ENCODE data around the gene NSG1. TPM values are rescaled to one million over a fixed set of nuclear protein-coding genes. Genes with fewer than 3 reads are reported as not detected.

Gene NSG1
- total and polyA plus RNA-seq, 2 of the 13 experiments (the other 11 are each of a cell fraction or from before 2014, with no cell fraction given) = not detected

- TF ChIP-seq, protein P1, sequence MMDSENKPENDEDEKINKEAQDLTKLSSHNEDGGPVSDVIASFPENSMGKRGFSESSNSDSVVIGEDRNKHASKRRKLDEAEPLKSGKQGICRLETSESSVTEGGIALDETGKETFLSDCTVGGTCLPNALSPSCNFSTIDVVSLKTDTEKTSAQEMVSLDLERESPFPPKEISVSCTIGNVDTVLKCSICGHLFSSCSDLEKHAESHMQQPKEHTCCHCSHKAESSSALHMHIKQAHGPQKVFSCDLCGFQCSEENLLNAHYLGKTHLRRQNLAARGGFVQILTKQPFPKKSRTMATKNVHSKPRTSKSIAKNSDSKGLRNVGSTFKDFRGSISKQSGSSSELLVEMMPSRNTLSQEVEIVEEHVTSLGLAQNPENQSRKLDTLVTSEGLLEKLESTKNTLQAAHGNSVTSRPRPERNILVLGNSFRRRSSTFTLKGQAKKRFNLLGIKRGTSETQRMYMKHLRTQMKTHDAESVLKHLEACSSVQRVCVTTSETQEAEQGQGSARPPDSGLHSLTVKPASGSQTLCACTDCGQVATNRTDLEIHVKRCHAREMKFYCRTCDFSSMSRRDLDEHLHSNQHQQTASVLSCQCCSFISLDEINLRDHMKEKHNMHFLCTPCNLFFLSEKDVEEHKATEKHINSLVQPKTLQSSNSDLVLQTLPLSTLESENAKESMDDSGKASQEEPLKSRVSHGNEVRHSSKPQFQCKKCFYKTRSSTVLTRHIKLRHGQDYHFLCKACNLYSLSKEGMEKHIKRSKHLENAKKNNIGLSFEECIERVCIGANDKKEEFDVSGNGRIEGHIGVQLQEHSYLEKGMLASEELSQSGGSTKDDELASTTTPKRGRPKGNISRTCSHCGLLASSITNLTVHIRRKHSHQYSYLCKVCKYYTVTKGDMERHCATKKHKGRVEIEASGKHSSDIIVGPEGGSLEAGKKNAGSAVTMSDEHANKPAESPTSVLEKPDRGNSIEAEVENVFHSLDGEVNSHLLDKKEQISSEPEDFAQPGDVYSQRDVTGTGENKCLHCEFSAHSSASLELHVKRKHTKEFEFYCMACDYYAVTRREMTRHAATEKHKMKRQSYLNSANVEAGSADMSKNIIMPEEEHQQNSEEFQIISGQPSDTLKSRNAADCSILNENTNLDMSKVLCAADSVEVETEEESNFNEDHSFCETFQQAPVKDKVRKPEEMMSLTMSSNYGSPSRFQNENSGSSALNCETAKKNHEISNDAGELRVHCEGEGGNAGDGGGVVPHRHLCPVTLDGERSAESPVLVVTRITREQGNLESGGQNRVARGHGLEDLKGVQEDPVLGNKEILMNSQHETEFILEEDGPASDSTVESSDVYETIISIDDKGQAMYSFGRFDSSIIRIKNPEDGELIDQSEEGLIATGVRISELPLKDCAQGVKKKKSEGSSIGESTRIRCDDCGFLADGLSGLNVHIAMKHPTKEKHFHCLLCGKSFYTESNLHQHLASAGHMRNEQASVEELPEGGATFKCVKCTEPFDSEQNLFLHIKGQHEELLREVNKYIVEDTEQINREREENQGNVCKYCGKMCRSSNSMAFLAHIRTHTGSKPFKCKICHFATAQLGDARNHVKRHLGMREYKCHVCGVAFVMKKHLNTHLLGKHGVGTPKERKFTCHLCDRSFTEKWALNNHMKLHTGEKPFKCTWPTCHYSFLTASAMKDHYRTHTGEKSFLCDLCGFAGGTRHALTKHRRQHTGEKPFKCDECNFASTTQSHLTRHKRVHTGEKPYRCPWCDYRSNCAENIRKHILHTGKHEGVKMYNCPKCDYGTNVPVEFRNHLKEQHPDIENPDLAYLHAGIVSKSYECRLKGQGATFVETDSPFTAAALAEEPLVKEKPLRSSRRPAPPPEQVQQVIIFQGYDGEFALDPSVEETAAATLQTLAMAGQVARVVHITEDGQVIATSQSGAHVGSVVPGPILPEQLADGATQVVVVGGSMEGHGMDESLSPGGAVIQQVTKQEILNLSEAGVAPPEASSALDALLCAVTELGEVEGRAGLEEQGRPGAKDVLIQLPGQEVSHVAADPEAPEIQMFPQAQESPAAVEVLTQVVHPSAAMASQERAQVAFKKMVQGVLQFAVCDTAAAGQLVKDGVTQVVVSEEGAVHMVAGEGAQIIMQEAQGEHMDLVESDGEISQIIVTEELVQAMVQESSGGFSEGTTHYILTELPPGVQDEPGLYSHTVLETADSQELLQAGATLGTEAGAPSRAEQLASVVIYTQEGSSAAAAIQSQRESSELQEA (CRISPR knock-in tag; IDR thresholded peaks at IDR 0.05; ENCODE audit: not compliant biosample characterization) = no peak
- TF ChIP-seq ERF (CRISPR knock-in tag; IDR thresholded peaks at IDR 0.05) (peak; percentile 73; the same call in 1 of the 2 replicates), ZNF207 (IDR thresholded peaks at IDR 0.05; ENCODE audit: borderline replicate concordance) (no peak), TOPORS (CRISPR knock-in tag; IDR thresholded peaks at IDR 0.05) (no peak), ZNF841 (CRISPR knock-in tag; IDR thresholded peaks at IDR 0.05; ENCODE audit: borderline replicate concordance) (no peak), BORCS8-MEF2B (CRISPR knock-in tag; IDR thresholded peaks at IDR 0.05) (no peak), NR3C1 (CRISPR knock-in tag; IDR thresholded peaks at IDR 0.05) (no peak), ZNF549 (CRISPR knock-in tag; IDR thresholded peaks at IDR 0.05) (no peak), MTF2 (CRISPR knock-in tag; IDR thresholded peaks at IDR 0.05; ENCODE audit: borderline replicate concordance) (no peak), ZNF274 (CRISPR knock-in tag; IDR thresholded peaks at IDR 0.05) (no peak), NKX3-1 (CRISPR knock-in tag; IDR thresholded peaks at IDR 0.05) (no peak), ZSCAN20 (CRISPR knock-in tag; IDR thresholded peaks at IDR 0.05; ENCODE audit: borderline replicate concordance) (no peak), KDM5A (IDR thresholded peaks at IDR 0.05; ENCODE audit: borderline replicate concordance, low read length) (no peak), GATA4 (IDR thresholded peaks at IDR 0.05; ENCODE audit: borderline replicate concordance, low read depth) (peak; percentile 79; the same call in 1 of the 2 replicates)
- TF ChIP-seq, protein P2, sequence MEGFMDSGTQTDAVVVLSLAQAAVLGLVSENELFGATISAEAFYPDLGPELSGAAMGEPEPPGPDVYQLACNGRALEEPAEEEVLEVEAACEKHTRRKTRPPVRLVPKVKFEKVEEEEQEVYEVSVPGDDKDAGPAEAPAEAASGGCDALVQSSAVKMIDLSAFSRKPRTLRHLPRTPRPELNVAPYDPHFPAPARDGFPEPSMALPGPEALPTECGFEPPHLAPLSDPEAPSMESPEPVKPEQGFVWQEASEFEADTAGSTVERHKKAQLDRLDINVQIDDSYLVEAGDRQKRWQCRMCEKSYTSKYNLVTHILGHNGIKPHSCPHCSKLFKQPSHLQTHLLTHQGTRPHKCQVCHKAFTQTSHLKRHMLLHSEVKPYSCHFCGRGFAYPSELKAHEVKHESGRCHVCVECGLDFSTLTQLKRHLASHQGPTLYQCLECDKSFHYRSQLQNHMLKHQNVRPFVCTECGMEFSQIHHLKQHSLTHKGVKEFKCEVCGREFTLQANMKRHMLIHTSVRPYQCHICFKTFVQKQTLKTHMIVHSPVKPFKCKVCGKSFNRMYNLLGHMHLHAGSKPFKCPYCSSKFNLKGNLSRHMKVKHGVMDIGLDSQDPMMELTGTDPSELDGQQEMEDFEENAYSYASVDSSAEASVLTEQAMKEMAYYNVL (CRISPR knock-in tag; IDR thresholded peaks at IDR 0.05; ENCODE audit: borderline replicate concordance) = peak; percentile 80; the same call in 1 of the 2 replicates
- TF ChIP-seq, protein P3, sequence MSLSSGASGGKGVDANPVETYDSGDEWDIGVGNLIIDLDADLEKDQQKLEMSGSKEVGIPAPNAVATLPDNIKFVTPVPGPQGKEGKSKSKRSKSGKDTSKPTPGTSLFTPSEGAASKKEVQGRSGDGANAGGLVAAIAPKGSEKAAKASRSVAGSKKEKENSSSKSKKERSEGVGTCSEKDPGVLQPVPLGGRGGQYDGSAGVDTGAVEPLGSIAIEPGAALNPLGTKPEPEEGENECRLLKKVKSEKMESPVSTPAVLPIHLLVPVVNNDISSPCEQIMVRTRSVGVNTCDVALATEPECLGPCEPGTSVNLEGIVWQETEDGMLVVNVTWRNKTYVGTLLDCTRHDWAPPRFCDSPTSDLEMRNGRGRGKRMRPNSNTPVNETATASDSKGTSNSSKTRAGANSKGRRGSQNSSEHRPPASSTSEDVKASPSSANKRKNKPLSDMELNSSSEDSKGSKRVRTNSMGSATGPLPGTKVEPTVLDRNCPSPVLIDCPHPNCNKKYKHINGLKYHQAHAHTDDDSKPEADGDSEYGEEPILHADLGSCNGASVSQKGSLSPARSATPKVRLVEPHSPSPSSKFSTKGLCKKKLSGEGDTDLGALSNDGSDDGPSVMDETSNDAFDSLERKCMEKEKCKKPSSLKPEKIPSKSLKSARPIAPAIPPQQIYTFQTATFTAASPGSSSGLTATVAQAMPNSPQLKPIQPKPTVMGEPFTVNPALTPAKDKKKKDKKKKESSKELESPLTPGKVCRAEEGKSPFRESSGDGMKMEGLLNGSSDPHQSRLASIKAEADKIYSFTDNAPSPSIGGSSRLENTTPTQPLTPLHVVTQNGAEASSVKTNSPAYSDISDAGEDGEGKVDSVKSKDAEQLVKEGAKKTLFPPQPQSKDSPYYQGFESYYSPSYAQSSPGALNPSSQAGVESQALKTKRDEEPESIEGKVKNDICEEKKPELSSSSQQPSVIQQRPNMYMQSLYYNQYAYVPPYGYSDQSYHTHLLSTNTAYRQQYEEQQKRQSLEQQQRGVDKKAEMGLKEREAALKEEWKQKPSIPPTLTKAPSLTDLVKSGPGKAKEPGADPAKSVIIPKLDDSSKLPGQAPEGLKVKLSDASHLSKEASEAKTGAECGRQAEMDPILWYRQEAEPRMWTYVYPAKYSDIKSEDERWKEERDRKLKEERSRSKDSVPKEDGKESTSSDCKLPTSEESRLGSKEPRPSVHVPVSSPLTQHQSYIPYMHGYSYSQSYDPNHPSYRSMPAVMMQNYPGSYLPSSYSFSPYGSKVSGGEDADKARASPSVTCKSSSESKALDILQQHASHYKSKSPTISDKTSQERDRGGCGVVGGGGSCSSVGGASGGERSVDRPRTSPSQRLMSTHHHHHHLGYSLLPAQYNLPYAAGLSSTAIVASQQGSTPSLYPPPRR (CRISPR knock-in tag; IDR thresholded peaks at IDR 0.05; ENCODE audit: borderline replicate concordance) = peak; percentile 76
Observed at GRCh38 chr4:4461850-4462249, 74.9 kb downstream of the NSG1 start (continued).

Measured in HepG2 (cell line).